GM11168 (cell line): ENCODE measurements around the gene DCUN1D1.
"Not testable (repeated sequence)": the region's sequence is repeated elsewhere in the genome, so short reads cannot be mapped to it uniquely, and the experiment has no call there.

ENCODE experiments used
- in situ Hi-C: fragments of 300-500 bp; cut with MboI; formaldehyde crosslinking; loops from one replicate; pipeline ENCODE4 v1.12.0; 2022; ENCODE audit warnings: low sequenced_read_pairs; ENCODE audit not compliant: unreplicated experiment

The DCUN1D1 gene

DNA sequence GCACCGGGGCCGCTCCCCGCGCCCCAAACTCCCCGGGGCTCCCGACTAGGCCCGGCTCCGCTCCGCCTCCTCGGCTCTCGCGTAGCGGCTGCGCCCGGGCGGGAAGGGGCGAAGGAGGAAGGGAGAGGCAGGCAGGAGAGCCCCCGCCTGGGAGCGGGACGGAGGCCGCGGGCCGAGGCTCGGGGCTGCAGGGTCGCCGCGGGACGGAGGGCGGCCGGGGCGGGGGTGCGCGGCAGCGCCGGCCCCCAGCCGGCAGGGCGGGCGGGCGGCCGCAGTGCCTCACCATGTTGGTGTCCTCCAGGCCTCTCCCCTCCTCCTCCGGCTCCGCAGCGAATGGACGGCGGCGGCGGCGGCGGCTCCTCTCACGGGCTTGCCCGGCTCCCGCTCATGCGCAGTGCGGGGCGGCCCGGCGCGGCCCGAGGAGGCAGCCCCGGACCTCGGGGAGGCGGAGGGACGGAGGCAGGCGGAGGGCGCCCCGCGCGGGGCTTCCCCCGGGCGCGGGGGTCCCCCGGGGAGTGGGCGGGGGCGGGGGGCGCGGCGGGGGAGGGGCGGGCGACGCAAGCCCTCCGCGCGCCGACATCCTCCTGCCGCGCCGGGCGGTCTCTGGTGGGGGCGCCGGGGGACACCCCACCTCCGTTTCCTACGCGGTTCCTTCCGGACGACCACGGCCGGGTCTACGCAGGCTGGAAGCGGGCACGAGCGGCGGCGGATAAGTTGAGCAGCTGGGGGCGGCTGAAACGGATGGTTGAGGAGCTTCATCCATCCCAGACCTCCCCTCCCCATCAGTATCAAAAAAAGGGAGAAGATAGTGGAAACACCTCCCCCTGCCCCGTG, at the start of gene DCUN1D1:
TSS of gene DCUN1D1 (minus strand) at position 335 of the 834 bp plus-strand sequence. CDS start at position 286, 49 bp downstream.
- in situ Hi-C loops: no loop called here

DNA sequence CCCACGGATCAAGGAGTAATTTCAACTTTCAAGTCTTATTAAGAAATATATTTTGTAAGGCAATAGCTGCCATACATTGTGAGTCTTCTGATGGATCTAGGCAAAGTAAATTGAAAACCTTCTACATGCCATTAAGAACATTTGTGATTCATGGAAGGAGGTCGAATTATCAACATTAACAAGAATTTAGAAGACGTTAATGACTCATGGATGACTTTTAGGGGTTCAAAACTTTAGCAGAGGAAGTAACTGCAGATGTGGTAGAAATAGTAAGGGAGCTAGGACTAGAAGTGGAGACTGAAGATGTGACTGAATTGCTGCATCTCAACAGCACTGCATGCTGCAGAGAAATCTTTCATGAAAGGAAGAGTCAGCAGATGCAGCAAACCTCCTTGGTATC, 48.1 kb upstream of the DCUN1D1 start:
- in situ Hi-C loops: no loop called here

DNA sequence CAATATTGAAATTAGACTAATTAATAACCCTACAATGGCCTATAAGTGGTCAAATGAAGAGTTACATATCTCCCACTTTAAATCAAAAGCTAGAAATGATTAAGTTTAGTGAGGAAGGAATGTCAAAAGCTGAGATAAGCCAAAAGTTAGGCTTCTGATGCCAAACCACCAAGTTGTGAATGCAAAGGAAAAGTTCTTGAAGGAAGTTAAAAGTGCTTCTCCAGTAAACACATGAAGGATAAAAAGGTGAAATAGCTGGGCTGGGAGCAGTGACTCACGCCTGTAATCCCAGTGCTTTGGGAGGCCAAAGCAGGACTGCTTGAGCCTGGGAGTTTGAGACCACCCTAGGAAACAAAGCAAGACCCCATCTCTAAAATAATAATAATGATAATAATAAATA, 46.9 kb upstream of the DCUN1D1 start:
- in situ Hi-C loops: no loop called here

DNA sequence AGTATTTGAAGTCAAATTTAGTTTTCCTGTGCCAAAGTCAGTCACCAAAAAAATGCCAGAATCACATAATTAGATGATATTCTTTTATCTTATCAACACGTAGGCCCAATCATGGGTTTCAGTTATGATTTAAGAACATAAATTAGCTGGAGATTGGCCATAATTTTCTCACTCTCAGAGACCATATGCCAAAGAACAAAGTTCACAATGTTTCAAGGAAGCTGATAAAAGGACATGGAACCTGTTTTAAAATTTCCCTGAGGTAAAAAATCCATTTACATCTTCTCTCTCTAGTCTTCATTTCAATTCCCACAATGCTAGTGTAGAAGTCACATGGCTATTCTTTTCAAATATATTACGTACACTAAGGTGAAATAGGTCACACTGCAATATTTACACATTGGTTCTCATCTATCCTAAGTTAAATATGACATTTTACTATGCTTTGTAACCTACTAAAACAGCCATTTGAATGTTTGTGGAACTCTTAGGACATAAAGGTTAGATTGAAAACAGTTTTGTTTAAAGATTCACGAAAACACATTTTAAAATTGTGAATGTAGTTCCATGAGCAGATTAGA, 42.7 kb upstream of the DCUN1D1 start:
- in situ Hi-C loops: no loop called here

DNA sequence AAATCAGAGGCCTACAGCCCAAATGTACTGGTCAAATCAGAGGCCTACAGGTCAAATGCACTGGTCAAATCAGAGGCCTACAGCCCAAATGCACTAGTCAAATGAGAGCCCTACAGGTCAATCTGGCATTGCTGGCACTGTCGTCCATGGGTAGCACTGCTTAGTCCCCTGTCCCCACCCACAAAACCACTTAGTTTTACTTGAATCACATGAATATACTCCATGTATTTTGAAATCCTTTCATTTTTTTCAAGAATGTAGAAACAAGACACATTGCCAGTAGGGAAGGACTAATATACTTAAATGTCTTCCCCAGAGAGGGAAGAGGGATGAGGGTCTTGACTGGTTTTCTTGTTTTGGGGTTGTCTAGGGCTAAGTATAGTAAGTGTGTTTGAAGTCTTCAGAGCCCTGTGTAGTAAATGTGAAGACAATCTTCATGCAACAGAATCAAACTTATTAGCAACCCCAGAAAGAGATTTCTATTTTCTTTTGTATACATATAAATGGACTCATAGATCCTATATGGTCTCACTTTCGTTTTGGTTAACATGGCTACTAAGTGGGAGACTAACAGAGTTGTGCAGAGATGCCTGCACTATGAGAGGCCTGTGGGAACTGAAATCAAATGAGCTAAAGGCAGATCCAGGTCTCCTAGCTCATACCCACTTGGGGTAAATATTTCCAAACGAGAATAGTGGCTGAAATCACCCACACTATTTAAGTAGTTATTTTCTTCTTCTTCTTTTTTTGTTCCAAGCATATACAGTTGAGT, 38.3 kb upstream of the DCUN1D1 start:
- in situ Hi-C loops: no loop called here

DNA sequence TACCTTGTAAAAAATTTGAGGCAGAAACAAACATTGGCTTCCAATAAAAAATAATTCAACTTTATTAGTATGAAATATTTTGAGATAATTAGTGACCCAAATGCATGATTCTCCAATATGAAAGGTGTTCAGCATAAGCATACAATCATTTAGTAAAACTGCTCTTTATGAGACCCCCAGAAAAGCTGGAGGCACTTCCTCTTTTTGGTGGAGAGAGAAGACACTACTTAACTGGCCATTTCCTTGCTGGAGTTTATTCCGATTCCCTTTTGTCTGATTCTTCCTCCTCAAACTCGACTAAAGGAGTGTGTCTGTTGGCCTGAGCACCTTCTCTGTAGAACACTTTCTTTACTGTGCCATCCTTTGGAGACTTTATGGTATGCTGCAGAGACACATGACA, 34.8 kb upstream of the DCUN1D1 start:
- in situ Hi-C loops: no loop called here

- in situ Hi-C loops: no loop called here
Observed at GRCh38 chr3:183013856-183014255, 33.5 kb upstream of the DCUN1D1 start.

- in situ Hi-C loops: no loop called here
Observed at GRCh38 chr3:183013074-183013473, 32.7 kb upstream of the DCUN1D1 start.

- in situ Hi-C loops: no loop called here
Observed at GRCh38 chr3:183008800-183009199, 28.5 kb upstream of the DCUN1D1 start.

DNA sequence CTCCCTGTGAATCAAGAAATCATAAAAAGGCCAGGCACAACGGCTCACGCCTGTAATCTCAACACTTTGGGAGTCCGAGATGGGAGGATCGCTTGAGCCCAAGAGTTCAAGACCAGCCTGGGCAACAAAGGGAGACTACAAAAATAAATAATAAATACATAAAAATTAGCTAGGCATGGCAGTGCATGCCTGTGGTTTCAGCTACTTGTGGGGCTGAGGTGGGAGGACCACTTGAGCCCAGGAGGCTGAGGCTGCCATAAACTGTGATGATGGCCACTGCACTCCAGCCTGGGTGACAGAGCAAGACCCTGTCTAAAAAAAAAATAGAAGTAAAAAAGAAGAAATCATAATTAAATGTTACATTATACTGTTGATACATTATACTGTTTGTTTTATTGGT, 28.0 kb upstream of the DCUN1D1 start:
- in situ Hi-C loops: no loop called here

GRCh38 chr3:183006396-183007002, 26.2 kb upstream of the DCUN1D1 start:
- in situ Hi-C loops: no loop called here

DNA sequence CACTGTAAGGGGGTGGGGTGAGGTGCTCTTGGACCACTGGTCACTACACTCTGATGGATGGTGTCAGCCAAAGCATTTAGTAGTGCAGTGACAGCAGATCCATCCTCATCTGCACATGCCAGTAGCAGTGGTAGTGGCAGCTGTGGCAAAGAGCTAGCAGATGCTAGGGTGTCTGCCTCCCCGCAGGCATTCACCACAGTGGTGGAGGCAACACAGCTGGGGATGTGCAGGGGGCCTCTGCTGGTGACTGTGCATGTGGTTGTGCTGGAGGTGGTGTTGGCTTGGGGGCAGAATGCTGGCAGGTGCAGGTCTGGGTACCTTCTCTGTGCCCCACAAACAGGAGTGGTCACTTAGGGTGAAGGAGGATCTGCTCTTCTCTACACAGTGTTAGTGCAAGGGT, 19.4 kb upstream of the DCUN1D1 start:
- in situ Hi-C loops: no loop called here

DNA sequence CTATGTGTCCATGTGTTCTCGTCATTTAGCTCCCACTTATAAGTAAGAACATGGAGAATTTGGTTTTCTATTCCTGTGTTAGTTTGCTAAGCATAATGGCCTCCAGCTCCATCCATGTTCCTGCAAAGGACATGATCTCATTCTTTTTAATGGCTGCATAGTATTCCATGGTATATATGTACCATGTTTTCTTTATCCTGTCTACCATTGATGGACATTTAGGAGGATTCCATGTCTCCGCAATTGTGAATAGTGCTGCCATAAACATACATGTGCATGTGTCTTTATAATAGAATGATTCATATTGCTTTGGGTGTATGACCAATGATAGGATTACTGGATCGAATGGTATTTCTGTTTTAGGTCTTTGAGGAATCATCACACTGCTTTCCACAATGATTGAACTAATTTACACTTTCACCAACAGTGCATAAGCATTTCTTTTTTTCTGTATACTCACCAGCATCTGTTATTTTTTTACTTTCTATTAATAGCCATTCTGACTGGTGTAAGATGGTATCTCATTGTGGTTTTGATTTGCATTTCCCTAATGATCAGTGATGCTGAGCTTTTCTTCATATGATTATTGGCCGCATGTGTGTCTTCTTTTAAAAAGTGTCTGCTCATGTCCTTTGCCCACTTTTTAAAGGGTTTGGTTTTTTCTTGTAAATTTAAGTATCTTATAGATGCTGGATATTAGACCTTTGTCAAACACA, 13.3 kb upstream of the DCUN1D1 start:
- in situ Hi-C loops: not testable (repeated sequence)

DNA sequence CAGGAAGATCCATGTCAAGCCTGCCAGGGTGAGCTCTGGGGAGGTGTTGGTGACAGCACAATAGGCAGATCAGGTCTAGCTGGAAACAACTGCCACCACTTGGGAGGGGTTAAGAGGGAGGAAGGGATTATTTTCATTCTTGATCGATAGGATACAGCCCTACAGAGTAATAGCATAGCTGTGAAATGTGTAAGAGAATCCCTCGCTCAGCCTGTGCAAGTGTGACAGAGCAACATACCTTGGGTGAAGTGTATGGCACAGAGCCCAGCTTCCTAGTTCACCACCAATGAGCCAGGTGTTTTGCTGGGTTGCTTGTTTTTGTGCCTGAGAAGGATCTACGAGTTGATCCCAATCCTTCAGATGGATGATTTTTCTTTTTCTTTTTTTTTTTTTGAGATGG, 9.2 kb upstream of the DCUN1D1 start:
- in situ Hi-C loops: no loop called here

DNA sequence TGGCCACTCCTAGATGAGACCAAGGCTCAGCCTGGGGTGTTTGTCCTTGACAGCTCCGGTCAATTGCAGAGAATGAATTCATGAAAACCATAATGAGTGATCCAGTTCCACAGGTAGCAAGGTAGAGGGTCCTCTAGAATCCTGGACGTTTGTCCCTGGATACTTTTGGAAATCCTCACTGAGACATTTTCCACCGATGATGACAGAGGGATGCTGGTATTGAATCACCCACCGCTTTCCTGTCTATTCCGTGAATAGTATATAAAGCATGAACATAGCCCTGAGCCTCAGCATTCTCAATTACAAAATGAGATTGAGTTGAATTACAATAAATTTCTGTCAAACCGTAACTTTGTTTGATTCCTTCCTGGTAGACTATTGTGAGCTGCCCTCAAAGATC, 5.7 kb upstream of the DCUN1D1 start:
- in situ Hi-C loops: no loop called here

GRCh38 chr3:182983876-182984275, 3.5 kb upstream of the DCUN1D1 start:
- in situ Hi-C loops: no loop called here

- in situ Hi-C loops: no loop called here
Observed at GRCh38 chr3:182981038-182981380, 671 bp upstream of the DCUN1D1 start.

- in situ Hi-C loops: no loop called here
Observed at GRCh38 chr3:182979674-182980191, 605 bp downstream of the DCUN1D1 start.

DNA sequence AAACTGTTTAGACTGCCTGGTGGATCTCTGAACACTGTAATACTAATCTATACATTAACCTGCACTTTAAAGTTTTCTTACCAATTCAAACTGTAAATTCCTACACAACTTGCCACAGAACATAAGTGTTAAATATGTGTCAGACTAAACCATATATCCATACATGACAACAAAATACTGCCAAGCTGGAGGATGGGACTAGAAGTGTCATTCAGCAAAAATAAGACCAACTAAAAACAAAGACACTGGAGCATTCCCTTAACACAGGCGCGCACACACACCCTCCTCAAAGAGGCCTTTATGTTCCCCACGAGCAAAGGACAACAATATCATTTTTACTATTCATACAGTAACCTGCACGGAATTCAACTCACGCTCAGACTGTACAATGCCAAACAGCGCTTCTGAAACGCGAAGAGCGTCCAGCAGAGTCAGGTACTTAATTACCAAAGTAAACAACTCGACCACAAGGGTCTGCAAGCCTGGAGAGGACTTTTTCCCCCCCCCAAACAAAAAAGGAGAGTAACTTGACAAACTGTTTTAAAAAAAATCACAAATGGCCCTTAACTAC, 1.1 kb downstream of the DCUN1D1 start:
- in situ Hi-C loops: no loop called here

DNA sequence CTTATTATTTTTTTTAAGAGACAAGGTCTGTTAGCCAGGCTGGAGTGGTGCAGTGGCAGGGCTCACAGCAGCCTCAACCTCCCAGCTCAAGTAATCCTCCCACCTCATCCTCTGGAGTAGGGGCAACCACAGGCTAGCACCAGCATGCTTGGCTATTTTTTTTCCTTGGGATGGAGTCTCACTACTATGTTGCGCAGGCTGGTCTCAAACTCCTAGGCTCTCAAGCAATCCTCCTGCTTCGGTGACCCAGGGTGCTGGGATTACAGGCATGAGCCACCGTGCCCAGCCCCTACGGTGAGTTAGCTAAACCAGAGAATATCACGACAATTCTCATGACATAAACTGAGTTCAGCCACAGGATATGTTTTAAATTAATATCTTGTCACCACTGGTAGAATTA, 2.0 kb downstream of the DCUN1D1 start:
- in situ Hi-C loops: no loop called here
